Ovary (tissue), 9 donors: Measurements from ENCODE around the gene COL26A1. TPM values are rescaled to one million over a fixed set of nuclear protein-coding genes. Genes with fewer than 3 reads are reported as not detected.
"Not testable (repeated sequence)": the region's sequence is repeated elsewhere in the genome, so short reads cannot be mapped to it uniquely, and the experiment has no call there.

Experiments used
- DNase-seq, 5 donors: peaks; one replicate each; pipeline ENCODE4 v3.0.0-alpha.2; 2019 to 2020
- H3K27ac ChIP-seq, 2 donors: fragments of 200-600 bp; one replicate each; pipeline versions ENCODE4 v1.5.1 to v1.8.0; 2019 to 2022
- H3K27me3 ChIP-seq: fragments of 200-600 bp; one replicate; pipeline ENCODE4 v1.8.0; 2022
- H3K36me3 ChIP-seq: fragments of 200-600 bp; sonication (generic); one replicate; pipeline ENCODE4 v1.5.1; 2019
- H3K4me1 ChIP-seq: one replicate; pipeline ENCODE4 v1.8.1; 2013; ENCODE audit warnings: mild to moderate bottlenecking, moderate library complexity; ENCODE audit not compliant: insufficient read depth
- H3K4me3 ChIP-seq: fragments of 200-600 bp; sonication (generic); one replicate; pipeline ENCODE4 v1.5.1; 2017
- H3K9me3 ChIP-seq, 2 donors: fragments of 200-600 bp in 1 of 2; sonication (generic) in 1 of 2; one replicate each; pipeline versions ENCODE4 v1.5.1 to v1.8.1; 2013 to 2019; ENCODE audit warnings: mild to moderate bottlenecking in 1 of 2, moderate library complexity in 1 of 2
- CTCF ChIP-seq, 3 donors: fragments of 450-650 bp in 2 of 3; fragments of 200-600 bp in 1 of 3; IDR thresholded peaks; one replicate each; pipeline versions ENCODE4 v1.5.1 to v1.8.0; 2016 to 2022; ENCODE audit warnings: antibody characterized with exemption in 3 of 3, mild to moderate bottlenecking in 1 of 3
- EP300 ChIP-seq: sonication (generic); formaldehyde crosslinking; IDR thresholded peaks from one replicate; pipeline ENCODE4 v1.6.1; 2017; ENCODE audit warnings: antibody characterized with exemption
- POLR2A ChIP-seq: fragments of 450-650 bp; IDR thresholded peaks from one replicate; pipeline ENCODE4 v1.6.1; 2017; ENCODE audit warnings: antibody characterized with exemption, mild to moderate bottlenecking, moderate library complexity
- WGBS, 3 donors: extraction: QIAGEN DNeasy Blood & Tissue Kit in 1 of 3; methylation state at CpG; one replicate each; pipeline versions ENCODE4 v1.1.5 to v1.1.7; 2013 to 2017; 5-methylcytosine and 5-hydroxymethylcytosine counted together
- intact Hi-C, 4 donors: fragments of 100-400 bp; cut with DNase I; formaldehyde crosslinking; loops; one replicate each; pipeline versions ENCODE4 v1.11.0 to v1.15.1; 2022 to 2023
- polyA plus RNA-seq, 2 donors: library from polyadenylated mRNA; stranded (reverse); fragments of 200-250 nt in 1 of 2; fragments of 350-450 nt in 1 of 2; fragmentation: Illumina TruSeq in 1 of 2; extraction: RNeasy Lipid Tissue Mini Kit (QIAGEN cat#74804) in 1 of 2; gene quantifications; one replicate each; pipeline ENCODE4 v1.2.3, GENCODE V29; 2013 to 2014
- total RNA-seq, 7 donors: library from RNA; depleted of rRNA in 2 of 7; stranded (reverse); fragments of >200 nt in 2 of 7; fragmentation: NEBNext Ultra II Directional in 3 of 7; extraction: Animal tissue kit (Norgen Biotek cat#: 25700) in 3 of 7; gene quantifications; one replicate each; pipeline versions ENCODE4 v1.1.0 to v1.2.4, GENCODE V29; 2016 to 2023
- donor health status: DM: no; HTN: no; CAD: no; lungs with moderate emphysema.
- donor health status: DM: no; HTN: no; CAD: no.
- donor health status: Bipolar disorder and iron deficiency.
- donor health status: DM: yes; HTN: yes; CAD: no.
- donor health status: DM: no; HTN: no; CAD: no.
- donor health status: DM: yes; HTN: yes; CAD: no.

Gene COL26A1
- total and polyA plus RNA-seq, 9 donors, result 0.17 to 2.3 (median 0.40) TPM

GRCh38 chr7:101557978-101558741, 195.5 kb downstream of the COL26A1 start:
- 61 to 73% (median 64%) methylated on average over 9 of the region's 9 CpGs for WGBS, 3 donors
- DNase-seq, result no peak

GRCh38 chr7:101558742-101559325, 196.2 kb downstream of the COL26A1 start:
- Histone ChIP-seq H3K36me3 (no peaks in the 10 kb centered on the region), H3K27ac (no peak overlapping the region), H3K4me3 (no peak overlapping the region), H3K9me3 (no peaks in the 10 kb centered on the region), H3K27me3 (no peaks in the 10 kb centered on the region), H3K4me1 (no peaks in the 10 kb centered on the region)
- no peak for DNase-seq
- TF ChIP-seq CTCF (IDR thresholded peaks at IDR 0.05) (no peak), EP300 (no peak), POLR2A (no peak)
- 67 to 78% (median 69%) methylated on average over 9 of the region's 9 CpGs for WGBS, 3 donors
- intact Hi-C loops, result no loop called here

More at GRCh38 chr7:101557978-101558741, 195.5 kb downstream of the COL26A1 start:
- no peak for TF ChIP-seq CTCF (IDR thresholded peaks at IDR 0.05)
- TF ChIP-seq POLR2A, result no peak
- TF ChIP-seq EP300, result no peak
- intact Hi-C loops, result no loop called here
- no peaks in the 10 kb centered on the region for H3K27me3 ChIP-seq
- no peaks in the 10 kb centered on the region for H3K36me3 ChIP-seq
- H3K9me3 ChIP-seq, result no peaks in the 10 kb centered on the region
- no peak overlapping the region for H3K4me3 ChIP-seq
- no peak overlapping the region for H3K27ac ChIP-seq
- H3K4me1 ChIP-seq, result no peaks in the 10 kb centered on the region

- intact Hi-C loops, result no loop called here
- no peak for DNase-seq
- 80 to 100% (median 100%) methylated on average over 1 of the region's 1 CpG for WGBS, 3 donors
Observed at GRCh38 chr7:101559586-101559985, 196.9 kb downstream of the COL26A1 start.

GRCh38 chr7:101560021-101560420, 197.3 kb downstream of the COL26A1 start:
- 82 to 89% (median 85%) methylated on average over 3 of the region's 3 CpGs for WGBS, 3 donors
- H3K27me3 ChIP-seq, H3K4me1 ChIP-seq, H3K36me3 ChIP-seq, DNase-seq, H3K4me3 ChIP-seq, H3K27ac ChIP-seq, H3K9me3 ChIP-seq: not testable (repeated sequence)
- intact Hi-C loops, result loop anchor here in 1 of 4 donors (10.0 kb wide), 1 partner anchor 95 kb away; no protein-coding TSS in a partner anchor

More at GRCh38 chr7:101559586-101559985, 196.9 kb downstream of the COL26A1 start:
- H3K9me3 ChIP-seq, result no peaks in the 10 kb centered on the region
- H3K27ac ChIP-seq, result no peak overlapping the region
- H3K4me3 ChIP-seq, result no peak overlapping the region
- TF ChIP-seq POLR2A (no peak), EP300 (no peak), CTCF (IDR thresholded peaks at IDR 0.05) (no peak)
- H3K4me1 ChIP-seq, result no peaks in the 10 kb centered on the region
- no peaks in the 10 kb centered on the region for H3K36me3 ChIP-seq
- no peaks in the 10 kb centered on the region for H3K27me3 ChIP-seq

GRCh38 chr7:101560856-101561255, 198.2 kb downstream of the COL26A1 start:
- no peak for TF ChIP-seq CTCF (IDR thresholded peaks at IDR 0.05)
- TF ChIP-seq POLR2A, result no peak
- TF ChIP-seq EP300, result no peak
- DNase-seq, result no peak
- WGBS, 3 donors, result 35 to 48% (median 44%) methylated on average over 7 of the region's 7 CpGs
- Histone ChIP-seq H3K4me3 (no peak overlapping the region), H3K27me3 (no peaks in the 10 kb centered on the region), H3K9me3 (no peaks in the 10 kb centered on the region), H3K4me1 (no peaks in the 10 kb centered on the region), H3K36me3 (no peaks in the 10 kb centered on the region), H3K27ac (no peak overlapping the region)
- intact Hi-C loops, result loop anchor here in 1 of 4 donors (10.0 kb wide), 1 partner anchor 94 kb away; no protein-coding TSS in a partner anchor

- 47 to 67% (median 50%) methylated on average over 3 of the region's 3 CpGs for WGBS, 3 donors
- H3K27me3 ChIP-seq, H3K4me1 ChIP-seq, H3K36me3 ChIP-seq, H3K4me3 ChIP-seq, DNase-seq, H3K27ac ChIP-seq, H3K9me3 ChIP-seq: not testable (repeated sequence)
- intact Hi-C loops, result loop anchor here in 1 of 4 donors (10.0 kb wide), 1 partner anchor 94 kb away; no protein-coding TSS in a partner anchor
Observed at GRCh38 chr7:101561293-101561692, 198.6 kb downstream of the COL26A1 start.
